Ishikawa (cell line): Measurements from ENCODE around the gene NGB.

Source experiments
- CEBPB ChIP-seq: IDR thresholded peaks from 2 replicates; pipeline ENCODE4 v1.6.1; 2012
- CREB1 ChIP-seq: IDR thresholded peaks from 2 replicates; pipeline ENCODE4 v1.6.1; 2012; ENCODE audit warnings: low read depth
- EGR1 ChIP-seq: IDR thresholded peaks from 2 replicates; pipeline ENCODE4 v1.6.1; 2012
- EP300 ChIP-seq: IDR thresholded peaks from 2 replicates; pipeline ENCODE4 v1.6.1; 2012; ENCODE audit warnings: borderline replicate concordance
- FOXM1 ChIP-seq: IDR thresholded peaks from 2 replicates; pipeline ENCODE4 v1.6.1; 2012; ENCODE audit warnings: low read depth, borderline replicate concordance
- MAX ChIP-seq: IDR thresholded peaks from 2 replicates; pipeline ENCODE4 v1.6.1; 2012
- NFIC ChIP-seq: IDR thresholded peaks from 2 replicates; pipeline ENCODE4 v1.6.1; 2012
- RAD21 ChIP-seq: IDR thresholded peaks from 2 replicates; pipeline ENCODE4 v1.6.1; 2012; ENCODE audit warnings: low read depth
- REST ChIP-seq: IDR thresholded peaks from 2 replicates; pipeline ENCODE4 v1.6.1; 2012; ENCODE audit warnings: low read depth, mild to moderate bottlenecking
- TAF1 ChIP-seq: IDR thresholded peaks from 2 replicates; pipeline ENCODE4 v1.6.1; 2012; ENCODE audit warnings: low read depth, mild to moderate bottlenecking
- TCF12 ChIP-seq: IDR thresholded peaks from 2 replicates; pipeline ENCODE4 v1.6.1; 2012; ENCODE audit warnings: low read depth
- TEAD4 ChIP-seq: IDR thresholded peaks from 2 replicates; pipeline ENCODE4 v1.6.1; 2012
- USF1 ChIP-seq: IDR thresholded peaks from 2 replicates; pipeline ENCODE4 v1.6.1; 2012
- YY1 ChIP-seq: IDR thresholded peaks from 2 replicates; pipeline ENCODE4 v1.6.1; 2012; ENCODE audit warnings: low read depth
- ZBTB7A ChIP-seq: IDR thresholded peaks from 2 replicates; pipeline ENCODE4 v1.6.1; 2012; ENCODE audit warnings: low read depth

The NGB gene

GRCh38 chr14:77311217-77311616 lies 40.2 kb upstream of the NGB start:
- TF ChIP-seq RAD21 = no peak
- TF ChIP-seq REST = no peak
- peak; percentile 33; the same call in 1 of the 2 replicates for TF ChIP-seq CEBPB

- no peak for TF ChIP-seq REST
- no peak for TF ChIP-seq RAD21
- no peak for TF ChIP-seq MAX
- TF ChIP-seq TEAD4 = no peak
Observed at GRCh38 chr14:77310026-77310425, 39.0 kb upstream of the NGB start.

- TF ChIP-seq EP300 (no peak), RAD21 (no peak), YY1 (no peak), USF1 (no peak), MAX (no peak), CREB1 (no peak), REST (no peak), TCF12 (no peak), NFIC (no peak), TEAD4 (no peak), CEBPB (no peak), FOXM1 (no peak), EGR1 (no peak), ZBTB7A (no peak), TAF1 (no peak)
Observed at GRCh38 chr14:77309131-77309530, 38.1 kb upstream of the NGB start.

GRCh38 chr14:77306851-77307496 lies 36.0 kb upstream of the NGB start:
- TF ChIP-seq ZBTB7A (no peak), TEAD4 (no peak), EGR1 (no peak), MAX (no peak), FOXM1 (no peak), USF1 (no peak), TAF1 (no peak), EP300 (no peak), YY1 (no peak), REST (no peak), TCF12 (no peak), RAD21 (no peak), NFIC (no peak), CEBPB (no peak), CREB1 (no peak)
